ENCODE measurements around the gene STT3B. TPM values are rescaled to one million over a fixed set of nuclear protein-coding genes. Genes with fewer than 3 reads are reported as not detected.

Gene STT3B
- total RNA-seq, 4 donors from 2014 or later: 78.1 to 130 (median 94.8) TPM

DNA sequence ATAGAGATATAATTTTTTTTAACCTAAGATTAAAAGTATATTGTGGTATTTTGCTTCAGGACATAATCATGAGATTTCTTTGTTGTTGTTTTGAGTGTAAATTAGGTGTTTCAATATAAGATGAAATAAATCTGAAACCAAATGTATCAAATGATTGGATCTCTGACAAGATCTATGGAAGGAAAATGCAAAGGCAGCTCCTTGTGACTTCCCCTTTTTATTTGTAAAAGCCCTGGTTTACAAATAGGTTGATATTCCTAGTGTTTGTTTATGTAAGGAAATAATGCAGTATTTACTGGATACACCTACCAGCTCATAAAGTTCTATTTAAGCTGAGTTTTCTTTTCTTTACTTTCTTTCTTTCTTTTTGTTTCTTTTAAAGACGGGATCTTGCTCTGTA lies 35.9 kb downstream of the STT3B start:
- H3K9me3 ChIP-seq: no peaks in the 10 kb centered on the region
- no peak for DNase-seq (ENCODE audit: low spot score in 2 of 2)
- peaks cover 5 to 48% (median 10%) of the 10 kb centered on the region in 4 donors for H3K4me1 ChIP-seq
- TF ChIP-seq, protein P1, sequence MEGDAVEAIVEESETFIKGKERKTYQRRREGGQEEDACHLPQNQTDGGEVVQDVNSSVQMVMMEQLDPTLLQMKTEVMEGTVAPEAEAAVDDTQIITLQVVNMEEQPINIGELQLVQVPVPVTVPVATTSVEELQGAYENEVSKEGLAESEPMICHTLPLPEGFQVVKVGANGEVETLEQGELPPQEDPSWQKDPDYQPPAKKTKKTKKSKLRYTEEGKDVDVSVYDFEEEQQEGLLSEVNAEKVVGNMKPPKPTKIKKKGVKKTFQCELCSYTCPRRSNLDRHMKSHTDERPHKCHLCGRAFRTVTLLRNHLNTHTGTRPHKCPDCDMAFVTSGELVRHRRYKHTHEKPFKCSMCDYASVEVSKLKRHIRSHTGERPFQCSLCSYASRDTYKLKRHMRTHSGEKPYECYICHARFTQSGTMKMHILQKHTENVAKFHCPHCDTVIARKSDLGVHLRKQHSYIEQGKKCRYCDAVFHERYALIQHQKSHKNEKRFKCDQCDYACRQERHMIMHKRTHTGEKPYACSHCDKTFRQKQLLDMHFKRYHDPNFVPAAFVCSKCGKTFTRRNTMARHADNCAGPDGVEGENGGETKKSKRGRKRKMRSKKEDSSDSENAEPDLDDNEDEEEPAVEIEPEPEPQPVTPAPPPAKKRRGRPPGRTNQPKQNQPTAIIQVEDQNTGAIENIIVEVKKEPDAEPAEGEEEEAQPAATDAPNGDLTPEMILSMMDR (IDR thresholded peaks at IDR 0.05): no peak
- no peak for TF ChIP-seq EP300 (IDR thresholded peaks at IDR 0.05)
- TF ChIP-seq POLR2A (IDR thresholded peaks at IDR 0.05): no peak
- H3K27ac ChIP-seq: no peak overlapping the region
- H3K27me3 ChIP-seq: no peaks in the 10 kb centered on the region
- 69 to 72% methylated on average over 1 of the region's 1 CpG for WGBS, 2 donors
- H3K36me3 ChIP-seq: no peaks in the 10 kb centered on the region
- H3K4me3 ChIP-seq: no peak overlapping the region

DNA sequence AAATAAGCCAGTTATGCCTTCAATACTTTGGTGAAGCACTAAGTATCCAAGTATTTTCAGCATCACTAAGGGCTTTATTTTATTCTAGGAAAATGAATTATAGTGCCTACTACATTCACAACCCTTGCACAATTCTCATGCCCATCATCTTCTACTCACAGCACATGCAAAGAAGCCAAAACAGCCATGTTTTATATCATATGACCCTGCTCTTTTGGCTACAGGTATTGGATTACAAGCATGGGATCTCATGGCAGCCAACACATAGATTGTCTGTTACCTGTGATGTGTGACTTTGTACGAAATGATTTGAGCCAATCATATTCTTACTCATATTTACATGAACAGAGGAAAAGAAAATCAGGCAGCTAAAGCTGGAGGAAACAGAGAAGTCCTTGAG lies 38.6 kb downstream of the STT3B start:
- Histone ChIP-seq H3K9me3 (no peaks in the 10 kb centered on the region), H3K4me3 (no peak overlapping the region), H3K36me3 (no peaks in the 10 kb centered on the region), H3K4me1 (peaks cover 5 to 54% (median 9%) of the 10 kb centered on the region in 4 donors), H3K27me3 (no peaks in the 10 kb centered on the region), H3K27ac (no peak overlapping the region)
- DNase-seq (ENCODE audit: low spot score in 2 of 2): no peak
- TF ChIP-seq, protein P1 (IDR thresholded peaks at IDR 0.05): no peak
- TF ChIP-seq POLR2A (IDR thresholded peaks at IDR 0.05): no peak
- TF ChIP-seq EP300 (IDR thresholded peaks at IDR 0.05): no peak
- 83 to 88% methylated on average over 1 of the region's 1 CpG for WGBS, 2 donors

DNA sequence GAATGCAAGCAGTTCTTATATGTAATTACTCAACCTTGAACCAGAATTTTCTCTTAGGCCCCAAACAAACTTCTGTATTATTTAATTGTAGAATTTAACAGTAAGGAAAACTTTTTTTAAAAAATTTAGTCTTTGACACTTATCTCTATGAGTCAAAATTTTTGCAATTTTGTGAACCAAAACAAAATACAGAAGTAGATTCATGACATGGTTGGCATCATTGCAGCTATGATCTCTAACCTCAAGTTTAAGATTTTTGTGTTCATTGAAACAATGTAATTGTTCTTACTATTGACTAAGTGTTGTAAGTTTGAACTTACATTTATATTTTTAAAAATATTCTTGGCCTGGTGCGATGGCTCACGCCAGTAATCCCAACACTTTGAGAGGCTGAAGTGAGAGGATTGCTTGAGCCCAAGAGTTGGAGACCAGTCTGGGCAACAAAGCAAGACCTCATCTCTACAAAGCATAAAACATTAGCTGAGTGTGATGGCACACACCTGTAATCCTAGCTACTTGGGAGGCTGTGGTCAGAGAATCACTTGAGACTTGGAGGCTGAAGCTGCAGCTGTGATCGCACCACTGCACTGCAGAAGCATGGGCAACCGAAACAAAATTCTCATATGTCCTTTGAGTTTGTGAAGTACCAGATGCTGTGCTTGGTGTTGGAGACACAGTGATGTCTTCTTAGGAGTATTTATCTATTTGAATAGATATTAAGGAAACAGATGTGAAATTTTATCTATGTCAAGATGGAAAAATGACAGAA lies 39.7 kb downstream of the STT3B start:
- WGBS, 2 donors: 90 to 91% methylated on average over 4 of the region's 4 CpGs
- Histone ChIP-seq H3K4me1 (peaks cover 5 to 43% (median 8%) of the 10 kb centered on the region in 4 donors), H3K27ac (no peak overlapping the region), H3K4me3 (no peak overlapping the region), H3K36me3 (no peaks in the 10 kb centered on the region), H3K9me3 (no peaks in the 10 kb centered on the region), H3K27me3 (no peaks in the 10 kb centered on the region)
- TF ChIP-seq, protein P1 (IDR thresholded peaks at IDR 0.05): no peak
- TF ChIP-seq POLR2A (IDR thresholded peaks at IDR 0.05) (no peak), EP300 (IDR thresholded peaks at IDR 0.05) (no peak)
- no peak for DNase-seq (ENCODE audit: low spot score in 2 of 2)

DNA sequence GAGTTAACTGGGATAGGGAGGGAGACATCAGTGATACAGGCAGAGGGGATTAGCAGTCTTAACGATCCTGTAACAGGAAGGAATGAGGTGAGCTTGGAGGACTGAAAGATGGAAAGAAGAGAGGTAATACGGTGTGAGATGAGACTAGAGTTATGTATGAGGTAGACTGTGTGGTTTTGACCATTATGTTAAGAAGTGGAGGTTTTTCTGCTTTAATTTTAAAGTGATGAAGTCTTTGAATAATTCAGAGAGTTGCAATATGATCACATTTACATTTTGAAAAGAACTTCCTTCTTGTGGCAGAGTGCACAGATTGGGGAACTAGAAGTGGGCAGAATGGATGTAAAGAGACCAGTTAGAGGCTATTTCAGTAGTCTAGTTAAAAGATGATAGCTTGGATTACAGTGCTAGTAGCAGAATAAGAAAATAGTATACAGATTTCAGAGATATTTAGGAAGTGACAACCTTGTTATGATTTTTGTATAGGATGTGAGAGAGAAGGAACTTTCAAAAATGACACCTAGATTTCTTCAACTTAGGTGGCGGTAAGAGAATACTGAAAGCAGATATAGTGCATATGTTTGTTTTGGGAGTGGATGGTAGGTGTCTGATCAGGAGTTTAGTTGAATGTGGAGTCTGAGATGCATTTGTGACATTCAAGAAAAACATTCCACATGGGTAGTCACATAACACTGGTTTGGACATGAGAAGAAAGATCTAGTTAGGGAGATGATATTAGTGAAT lies 40.5 kb downstream of the STT3B start:
- H3K4me3 ChIP-seq: no peak overlapping the region
- 64 to 70% methylated on average over 3 of the region's 3 CpGs for WGBS, 2 donors

More for the DNA sequence above, 40.5 kb downstream of the STT3B start:
- no peaks in the 10 kb centered on the region for H3K36me3 ChIP-seq
- no peaks in the 10 kb centered on the region for H3K27me3 ChIP-seq
- H3K9me3 ChIP-seq: no peaks in the 10 kb centered on the region
- peaks cover 4 to 43% (median 7%) of the 10 kb centered on the region in 4 donors for H3K4me1 ChIP-seq
- DNase-seq (ENCODE audit: low spot score in 2 of 2): no peak
- TF ChIP-seq, protein P1 (IDR thresholded peaks at IDR 0.05): no peak
- TF ChIP-seq POLR2A (IDR thresholded peaks at IDR 0.05) (no peak), EP300 (IDR thresholded peaks at IDR 0.05) (no peak)
- no peak overlapping the region for H3K27ac ChIP-seq
